Activated CD4-positive, alpha-beta T cell treated with anti-CD3 and anti-CD28 coated beads for 36 hours (primary cell): ENCODE data around the gene G0S2. TPM values are rescaled to one million over a fixed set of nuclear protein-coding genes. Genes with fewer than 3 reads are reported as not detected.

Experiments
- ATAC-seq: fragments of 200-7000 bp; cut with Tn5 transposase; one replicate; pipeline ENCODE4 v1.10.0; 2021; ENCODE audit warnings: mild to moderate bottlenecking, moderate library complexity
- CTCF ChIA-PET: fragments of 350-600 bp; sonication (Branson Sonifier 250); formaldehyde crosslinking; loops from one replicate; lab custom pipeline; 2021; ENCODE audit warnings: antibody characterized with exemption; lab: Charles Lee
- POLR2A ChIA-PET: fragments of 350-600 bp; sonication (Branson Sonifier 250); formaldehyde crosslinking; loops from one replicate; lab custom pipeline; 2021; ENCODE audit warnings: antibody characterized with exemption, inconsistent platforms; lab: Charles Lee
- DNase-seq: peaks from one replicate; pipeline ENCODE4 v3.0.0-alpha.2; 2020
- H3K27ac Mint-ChIP-seq: one replicate; pipeline ENCODE4 v1.8.0; 2021; ENCODE audit warnings: mixed read lengths
- H3K27me3 Mint-ChIP-seq: one replicate; pipeline ENCODE4 v1.8.0; 2021; ENCODE audit warnings: mixed read lengths
- H3K36me3 Mint-ChIP-seq: one replicate; pipeline ENCODE4 v1.8.0; 2021; ENCODE audit warnings: low read depth, mixed read lengths
- H3K4me1 Mint-ChIP-seq: one replicate; pipeline ENCODE4 v1.8.0; 2021; ENCODE audit warnings: mixed read lengths
- H3K4me3 Mint-ChIP-seq: one replicate; pipeline ENCODE4 v1.8.0; 2021; ENCODE audit warnings: mild to moderate bottlenecking, moderate library complexity, mixed read lengths
- H3K9me3 Mint-ChIP-seq: one replicate; pipeline ENCODE4 v1.8.0; 2021; ENCODE audit warnings: low read depth, mixed read lengths
- intact Hi-C, 2 experiments: fragments of 100-400 bp; cut with DNase I in 1 of 2; cut with micrococcal nuclease in 1 of 2; formaldehyde crosslinking; loops; one replicate each; pipeline versions ENCODE4 v1.14.2 to v1.15.1; 2022 to 2024; cut with DNase I, micrococcal nuclease
- total RNA-seq, 2 experiments: library from RNA; stranded (reverse); gene quantifications; one replicate each; pipeline ENCODE4 v1.2.3, GENCODE V29; 2021

The G0S2 gene
- total RNA-seq, 2 experiments from 2014 or later = 21.9 to 22.8 TPM

DNA sequence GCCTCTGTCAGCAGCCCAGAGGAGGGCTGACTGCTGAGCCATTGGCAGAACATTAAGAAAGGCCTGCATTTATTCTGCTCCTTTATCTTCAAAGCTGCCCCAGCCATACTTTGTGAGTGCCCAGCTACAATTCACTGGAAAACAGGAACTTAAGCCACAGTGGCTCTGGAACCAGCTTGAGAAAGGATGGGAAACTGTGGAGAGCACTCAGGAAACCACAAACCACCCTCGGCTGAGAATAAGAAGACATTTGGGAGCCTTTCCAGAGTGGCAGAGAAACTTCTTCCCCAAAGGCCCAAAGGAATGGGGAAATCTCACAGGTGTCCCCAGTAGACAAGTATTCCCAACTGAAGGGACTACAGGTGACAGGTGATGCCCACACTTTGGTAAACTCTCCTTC, 24.8 kb upstream of the G0S2 start:
- intact Hi-C loops = loop anchor here in 1 of 2 experiments (5.0 kb wide), 1 partner anchor 102 kb away; no protein-coding TSS in a partner anchor
- CTCF ChIA-PET = interaction anchor here (0.7 to 2.3 kb wide), 7 partner anchors 14 to 95 kb away, joined by 3 to 6 read pairs (median 5); no protein-coding TSS in a partner anchor
- ATAC-seq (no peak), DNase-seq (no peak)
- H3K9me3 Mint-ChIP-seq = no peaks in the 10 kb centered on the region
- POLR2A ChIA-PET = no interaction called here
- H3K36me3 Mint-ChIP-seq = no peaks in the 10 kb centered on the region
- peaks cover 52% of the 10 kb centered on the region for H3K4me1 Mint-ChIP-seq
- H3K4me3 Mint-ChIP-seq = no peak overlapping the region
- H3K27me3 Mint-ChIP-seq = no peaks in the 10 kb centered on the region
- H3K27ac Mint-ChIP-seq = peak overlapping the region; percentile 16

DNA sequence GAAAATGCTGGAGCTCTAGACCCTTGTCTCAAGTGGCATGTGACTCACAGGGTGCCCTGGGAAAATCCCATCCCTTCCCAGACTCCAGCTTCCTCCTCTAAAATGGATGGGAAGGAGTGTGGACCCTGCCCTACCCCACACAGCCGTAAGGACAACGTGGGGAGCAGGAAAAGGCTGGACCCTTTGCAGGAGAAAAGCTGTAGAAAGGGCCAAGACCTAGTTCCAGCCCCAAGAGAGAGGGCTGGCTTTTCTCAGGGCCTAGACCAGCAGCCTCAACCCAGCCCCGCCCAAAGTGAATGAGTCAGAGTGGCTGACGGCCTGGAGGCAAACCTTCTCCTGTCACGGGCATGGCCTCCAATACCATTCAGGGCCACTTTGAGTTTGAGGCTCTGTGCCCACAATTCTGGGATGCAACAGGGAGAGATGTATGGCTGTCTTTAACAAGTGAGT, 24.0 kb upstream of the G0S2 start:
- Mint-ChIP-seq H3K9me3 (no peaks in the 10 kb centered on the region), H3K27ac (peak overlapping the region; percentile 73), H3K36me3 (no peaks in the 10 kb centered on the region), H3K4me1 (peaks cover 54% of the 10 kb centered on the region), H3K27me3 (no peaks in the 10 kb centered on the region), H3K4me3 (no peak overlapping the region)
- ATAC-seq = peak; percentile 91
- ChIA-PET POLR2A (no interaction called here), CTCF (interaction anchor here (0.7 to 1.5 kb wide), 4 partner anchors 20 to 97 kb away, joined by 3 to 6 read pairs (median 4); no protein-coding TSS in a partner anchor)
- peak; percentile 84 for DNase-seq
- intact Hi-C loops = loop anchor here in 1 of 2 experiments (5.0 kb wide), 1 partner anchor 101 kb away; no protein-coding TSS in a partner anchor

DNA sequence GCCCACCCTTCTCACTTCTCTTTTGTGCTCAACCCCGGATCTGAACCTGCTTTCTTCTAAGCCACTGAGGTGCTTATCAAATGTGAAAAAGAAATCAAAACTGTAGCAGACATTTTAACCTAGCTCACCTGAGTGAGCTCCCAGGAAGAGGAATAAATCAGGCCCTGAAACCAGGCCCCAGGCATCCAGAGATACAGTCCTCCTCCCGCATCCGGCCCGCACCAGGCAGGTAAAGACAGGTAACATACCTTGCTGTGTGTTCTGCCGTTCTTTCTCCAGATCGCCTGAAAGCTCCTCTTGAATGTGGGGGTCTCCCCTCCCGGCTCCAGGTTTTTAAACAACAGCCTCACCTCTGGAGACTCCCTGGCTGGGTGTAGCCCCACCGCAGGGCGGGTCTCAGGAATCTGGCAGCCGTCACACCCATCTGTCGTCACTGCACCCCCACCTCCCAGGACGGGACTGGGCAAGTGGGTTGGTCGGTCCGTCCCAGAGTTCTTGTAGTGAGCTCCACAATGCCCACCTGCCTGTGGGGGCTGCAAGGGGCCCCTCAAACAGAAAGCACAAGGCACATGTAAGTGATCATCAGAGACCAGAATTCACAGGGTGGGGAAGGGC, 23.0 kb upstream of the G0S2 start, which contains the start of gene LAMB3:
Gene LAMB3, minus strand, starts transcription at position 305 of the 615 bp plus-strand sequence. CDS start 1,481 bp downstream, outside the sequence.
- Mint-ChIP-seq H3K4me3 (no peak within 1 kb of the TSS), H3K9me3 (no peaks in the 10 kb centered on the region), H3K36me3 (no peaks in the 10 kb centered on the region), H3K4me1 (peaks cover 54% of the 10 kb centered on the region), H3K27me3 (no peaks in the 10 kb centered on the region), H3K27ac (peak within 1 kb of the TSS; percentile 73)
- intact Hi-C loops = loop anchor here (2.0 to 5.0 kb wide), 2 partner anchors 95 to 100 kb away; no protein-coding TSS in a partner anchor
- DNase-seq (no peak), ATAC-seq (no peak)
- ChIA-PET POLR2A (no interaction called here), CTCF (interaction anchor here (0.8 to 4.1 kb wide), 7 partner anchors 13 to 96 kb away, joined by 4 to 12 read pairs (median 7); no protein-coding TSS in a partner anchor)

DNA sequence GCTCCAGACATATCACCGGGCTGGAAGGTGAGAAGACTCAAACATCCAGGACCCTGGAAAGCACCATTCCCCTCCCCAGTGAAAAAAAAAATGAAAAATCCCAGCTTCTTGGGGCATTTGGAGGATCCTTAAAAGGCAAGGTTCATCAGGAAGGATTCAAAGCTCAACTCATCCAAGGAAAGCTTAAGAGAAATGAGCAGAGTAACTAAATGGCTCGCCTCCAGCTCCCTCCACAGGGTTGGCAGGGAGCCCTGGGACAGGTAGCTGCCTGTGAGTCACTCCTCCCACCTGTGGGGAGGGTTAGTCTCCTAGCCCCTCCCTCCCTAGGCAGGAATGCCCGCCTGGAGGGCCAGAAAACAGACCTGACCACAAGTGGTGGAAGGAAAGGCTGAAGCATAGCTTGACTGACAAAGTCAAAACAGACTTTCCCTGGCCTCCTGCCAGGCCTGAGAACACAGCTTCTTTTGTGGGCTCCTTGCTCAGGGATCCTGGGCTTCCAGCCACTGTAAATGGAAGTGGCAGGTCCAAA, 22.3 kb upstream of the G0S2 start:
- peak; percentile 59 for ATAC-seq
- Mint-ChIP-seq H3K36me3 (no peaks in the 10 kb centered on the region), H3K27ac (no peak overlapping the region), H3K4me1 (peaks cover 53% of the 10 kb centered on the region), H3K4me3 (no peak overlapping the region), H3K27me3 (no peaks in the 10 kb centered on the region), H3K9me3 (no peaks in the 10 kb centered on the region)
- ChIA-PET CTCF (interaction anchor here (0.6 to 4.1 kb wide), 10 partner anchors 13 to 336 kb away, joined by 3 to 12 read pairs (median 6); no protein-coding TSS in a partner anchor), POLR2A (interaction anchor here (0.6 kb wide), 2 partner anchors 23 to 250 kb away, joined by 3 to 5 read pairs; no protein-coding TSS in a partner anchor)
- intact Hi-C loops = loop anchor here (1.0 to 5.0 kb wide), 3 partner anchors 20 to 99 kb away; no protein-coding TSS in a partner anchor
- peak; percentile 84 for DNase-seq

DNA sequence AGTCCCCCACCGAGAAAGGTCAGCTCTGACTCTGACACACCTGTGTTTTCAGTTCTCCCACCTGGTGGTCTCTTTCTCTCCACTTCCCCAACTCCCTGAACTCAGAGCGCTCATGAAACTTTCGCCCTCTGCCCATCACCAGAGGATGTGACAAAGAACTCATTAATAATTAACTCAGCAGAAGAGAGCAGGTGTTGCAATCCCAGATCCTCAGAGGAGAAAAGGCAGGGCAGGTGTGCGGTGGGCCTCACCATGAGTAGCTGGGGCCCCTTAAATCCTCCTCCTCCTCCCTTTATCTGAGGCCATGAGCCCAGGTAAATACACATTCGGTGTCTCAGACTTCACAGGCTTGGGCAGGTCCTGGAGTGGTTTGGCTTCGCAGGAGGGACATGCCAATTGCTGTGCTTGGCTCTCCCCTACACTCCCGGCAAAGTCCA, 21.3 kb upstream of the G0S2 start:
- no peak overlapping the region for H3K4me3 Mint-ChIP-seq
- peak overlapping the region; percentile 39 for H3K27ac Mint-ChIP-seq
- no peaks in the 10 kb centered on the region for H3K27me3 Mint-ChIP-seq
- ChIA-PET POLR2A (no interaction called here), CTCF (interaction anchor here (0.5 to 4.1 kb wide), 8 partner anchors 12 to 101 kb away, joined by 3 to 12 read pairs (median 6); partner anchors contain the start of gene TRAF3IP3)
- intact Hi-C loops = loop anchor here (1.0 to 5.0 kb wide), 3 partner anchors 19 to 98 kb away; no protein-coding TSS in a partner anchor
- no peak for ATAC-seq
- H3K36me3 Mint-ChIP-seq = no peaks in the 10 kb centered on the region
- H3K9me3 Mint-ChIP-seq = no peaks in the 10 kb centered on the region
- H3K4me1 Mint-ChIP-seq = peaks cover 51% of the 10 kb centered on the region
- DNase-seq = no peak

DNA sequence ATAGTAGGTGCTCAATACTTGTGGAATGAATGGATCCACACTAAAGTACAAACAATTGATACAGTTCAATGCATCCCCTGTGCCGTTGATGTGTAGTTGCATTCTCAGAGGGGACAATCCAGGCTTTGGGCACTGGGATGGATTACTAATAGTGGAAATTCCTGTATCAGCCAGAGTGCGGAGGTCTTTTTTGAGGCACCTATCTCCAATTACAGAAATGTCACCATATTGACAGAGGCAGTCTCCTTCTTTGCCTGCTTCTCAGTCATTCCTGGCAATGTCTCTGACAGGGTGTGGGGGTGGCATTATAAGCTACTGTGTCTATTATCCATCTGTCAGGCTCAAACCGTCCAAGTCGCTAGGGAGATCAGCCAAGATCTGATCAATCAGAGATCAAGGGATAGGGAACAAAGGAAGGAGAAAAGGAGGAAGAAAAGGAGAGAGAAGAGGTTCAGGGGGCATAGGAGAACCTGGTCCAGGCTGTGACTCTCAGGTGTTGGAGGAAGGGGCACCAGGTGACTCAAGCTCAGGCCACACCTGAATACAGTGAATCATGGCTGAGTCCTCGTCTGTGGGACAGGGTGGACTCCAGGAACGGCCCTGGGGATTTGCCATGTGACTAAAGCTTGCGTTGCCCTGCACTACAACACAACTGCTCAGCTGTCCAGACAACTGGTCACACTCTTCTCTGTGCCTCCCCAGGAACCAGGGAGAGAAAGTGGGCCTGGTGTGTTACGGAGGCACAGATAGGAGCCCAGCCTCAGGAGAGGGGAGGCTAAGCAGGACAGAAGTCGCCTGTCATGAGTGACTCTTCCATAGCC, 19.6 kb upstream of the G0S2 start:
- ChIA-PET POLR2A (no interaction called here), CTCF (interaction anchor here (0.7 to 4.1 kb wide), 4 partner anchors 10 to 100 kb away, joined by 3 to 12 read pairs (median 8); partner anchors contain the start of gene TRAF3IP3)
- H3K36me3 Mint-ChIP-seq = no peaks in the 10 kb centered on the region
- H3K27ac Mint-ChIP-seq = no peak overlapping the region
- no peaks in the 10 kb centered on the region for H3K9me3 Mint-ChIP-seq
- ATAC-seq (no peak), DNase-seq (no peak)
- intact Hi-C loops = no loop called here
- H3K27me3 Mint-ChIP-seq = no peaks in the 10 kb centered on the region
- H3K4me3 Mint-ChIP-seq = no peak overlapping the region
- peaks cover 49% of the 10 kb centered on the region for H3K4me1 Mint-ChIP-seq

DNA sequence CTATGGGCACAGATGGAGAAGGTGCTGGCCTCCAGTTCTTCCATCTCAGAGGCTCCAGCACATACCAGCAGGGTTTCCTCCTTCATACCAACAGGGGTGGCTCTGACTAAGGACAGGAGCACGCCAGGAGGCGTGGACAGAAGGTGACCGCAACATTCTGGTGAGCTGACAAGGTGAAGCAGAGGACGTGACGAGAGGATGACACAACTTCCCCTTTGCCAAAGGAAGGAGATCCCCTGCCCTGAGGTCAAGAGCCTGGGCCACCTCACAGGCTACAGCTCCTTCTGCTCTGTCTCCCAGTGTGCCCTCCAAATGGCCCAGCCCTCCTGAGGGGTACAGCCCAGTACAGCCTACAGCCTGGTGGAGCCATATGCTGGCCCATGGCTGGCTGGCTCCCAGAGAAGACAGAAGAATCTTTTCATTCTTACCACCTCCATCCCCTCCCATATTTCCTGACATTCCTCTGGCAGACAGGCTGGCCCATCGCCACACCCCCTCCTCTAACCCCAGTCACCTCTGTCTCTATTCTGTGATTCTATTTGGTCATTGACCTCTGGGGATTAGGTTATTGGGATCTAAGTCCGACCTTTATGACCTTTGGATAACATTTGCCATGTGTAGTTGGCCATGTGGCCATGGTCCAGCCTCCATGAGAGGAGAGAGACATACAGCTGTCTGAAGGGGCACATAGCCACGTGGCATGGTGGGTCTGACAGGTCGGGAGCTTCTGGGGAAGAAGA, 17.9 kb upstream of the G0S2 start:
- Mint-ChIP-seq H3K27ac (peak overlapping the region; percentile 24), H3K4me1 (peaks cover 37% of the 10 kb centered on the region), H3K36me3 (no peaks in the 10 kb centered on the region), H3K9me3 (no peaks in the 10 kb centered on the region), H3K27me3 (no peaks in the 10 kb centered on the region), H3K4me3 (no peak overlapping the region)
- POLR2A ChIA-PET = no interaction called here
- CTCF ChIA-PET = interaction anchor here (0.6 kb wide), 1 partner anchor 1762 kb away, joined by 3 read pairs; no protein-coding TSS in a partner anchor
- DNase-seq (peak; percentile 22), ATAC-seq (peak; percentile 11)
- intact Hi-C loops = no loop called here

DNA sequence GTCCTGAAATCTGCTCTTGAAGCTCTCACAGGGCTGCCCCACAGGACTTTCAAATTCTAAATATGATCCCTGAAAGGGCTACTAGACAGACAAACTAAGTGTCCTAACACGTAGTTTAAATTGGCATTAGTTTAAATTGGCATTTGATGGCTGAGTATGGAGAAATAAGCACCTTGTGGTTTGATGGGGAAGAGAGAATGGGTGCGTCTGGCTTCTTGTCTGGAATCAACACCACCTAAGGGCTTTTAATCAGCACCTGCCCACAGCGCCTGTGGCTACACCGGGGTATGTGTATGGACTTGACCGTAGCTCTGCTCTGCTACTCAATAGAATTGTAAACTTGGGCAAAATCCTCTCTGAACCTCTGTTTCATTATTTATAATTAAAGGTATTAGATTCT, 17.3 kb upstream of the G0S2 start:
- H3K27ac Mint-ChIP-seq = no peak overlapping the region
- intact Hi-C loops = no loop called here
- no peak for DNase-seq
- peaks cover 31% of the 10 kb centered on the region for H3K4me1 Mint-ChIP-seq
- H3K4me3 Mint-ChIP-seq = no peak overlapping the region
- POLR2A ChIA-PET = no interaction called here
- no peaks in the 10 kb centered on the region for H3K36me3 Mint-ChIP-seq
- ATAC-seq = no peak
- H3K27me3 Mint-ChIP-seq = peaks cover under 1% of the 10 kb centered on the region
- CTCF ChIA-PET = interaction anchor here (0.6 to 0.9 kb wide), 2 partner anchors 35 to 1762 kb away, joined by 3 read pairs; no protein-coding TSS in a partner anchor
- H3K9me3 Mint-ChIP-seq = no peaks in the 10 kb centered on the region

DNA sequence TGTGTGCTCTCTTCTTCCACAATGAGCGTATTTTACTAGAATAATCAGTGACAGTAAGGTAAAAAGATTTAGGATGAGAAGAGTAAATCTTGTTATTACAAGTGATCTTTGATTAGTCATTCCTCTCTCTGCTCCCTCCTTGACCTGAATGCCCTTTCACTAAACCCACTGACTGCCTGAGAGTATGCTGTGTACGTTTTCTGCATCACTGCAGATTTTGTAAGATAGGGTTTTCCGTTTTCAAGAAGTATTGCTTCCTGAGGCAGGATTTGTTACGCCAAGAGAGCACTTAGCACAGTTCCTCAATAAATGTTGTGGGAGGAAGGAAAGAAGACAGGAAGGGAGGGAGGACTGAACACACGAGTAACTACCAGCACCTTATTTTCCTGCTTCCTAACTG, 15.3 kb upstream of the G0S2 start:
- H3K27ac Mint-ChIP-seq = peak overlapping the region; percentile 21
- H3K4me1 Mint-ChIP-seq = peaks cover 22% of the 10 kb centered on the region
- peaks cover 2% of the 10 kb centered on the region for H3K27me3 Mint-ChIP-seq
- H3K4me3 Mint-ChIP-seq = no peak overlapping the region
- intact Hi-C loops = loop anchor here in 1 of 2 experiments (1.0 kb wide), 1 partner anchor 11 kb away; no protein-coding TSS in a partner anchor
- DNase-seq = peak; percentile 27
- ChIA-PET CTCF (interaction anchor here (0.7 kb wide), 1 partner anchor 37 kb away, joined by 3 read pairs; no protein-coding TSS in a partner anchor), POLR2A (no interaction called here)
- no peaks in the 10 kb centered on the region for H3K9me3 Mint-ChIP-seq
- peak; percentile 97 for ATAC-seq
- no peaks in the 10 kb centered on the region for H3K36me3 Mint-ChIP-seq

DNA sequence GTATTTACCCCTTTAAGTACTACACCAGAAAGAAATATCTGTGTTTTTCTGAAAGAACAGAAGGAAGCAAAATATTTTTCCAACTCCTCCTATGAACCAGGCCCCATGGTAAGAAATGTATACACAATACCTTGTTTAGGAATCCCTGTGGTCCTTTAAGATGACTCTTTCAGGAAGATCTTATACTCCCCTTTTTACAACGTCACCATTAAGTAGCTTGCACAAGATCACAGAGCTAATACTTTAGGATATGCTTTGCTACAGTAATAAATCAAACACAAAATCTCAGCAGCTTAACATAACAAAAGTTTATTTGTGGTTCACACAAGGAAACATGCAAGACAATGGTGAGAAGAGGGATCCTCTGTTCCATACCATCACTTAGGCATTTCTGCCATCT, 14.1 kb upstream of the G0S2 start:
- DNase-seq (no peak), ATAC-seq (no peak)
- intact Hi-C loops = no loop called here
- Mint-ChIP-seq H3K27ac (no peak overlapping the region), H3K36me3 (no peaks in the 10 kb centered on the region), H3K4me1 (peaks cover 20% of the 10 kb centered on the region), H3K27me3 (peaks cover 2% of the 10 kb centered on the region), H3K9me3 (no peaks in the 10 kb centered on the region), H3K4me3 (no peak overlapping the region)
- ChIA-PET CTCF (interaction anchor here (0.9 to 1.0 kb wide), 4 partner anchors 12 to 91 kb away, joined by 3 to 4 read pairs (median 4); no protein-coding TSS in a partner anchor), POLR2A (no interaction called here)
